ENCODE measurements around the gene PREPL. TPM values are rescaled to one million over a fixed set of nuclear protein-coding genes. Genes with fewer than 3 reads are reported as not detected.

The PREPL gene
- total RNA-seq, 2 donors from 2014 or later, result 22.0 to 30.1 TPM

DNA sequence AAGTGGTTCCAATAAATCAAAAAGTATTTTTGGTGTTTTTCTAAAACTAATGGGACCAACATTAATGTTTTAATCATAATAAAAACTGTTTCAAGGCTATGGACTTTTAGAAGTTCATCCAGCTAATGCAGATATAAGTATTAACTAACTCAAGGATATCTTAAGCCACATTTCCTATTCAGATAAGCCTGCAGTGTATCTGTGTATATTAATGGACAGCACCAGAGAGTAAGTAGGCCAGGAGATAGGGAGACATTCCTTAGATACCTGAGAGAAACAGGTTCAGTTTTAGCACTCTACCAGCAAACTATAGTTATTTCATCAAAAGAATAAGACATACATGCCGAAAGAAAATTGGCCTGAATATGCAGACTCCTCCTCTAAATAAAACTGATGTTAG lies 27.3 kb downstream of the PREPL start:
- no peak overlapping the region for H3K4me3 Mint-ChIP-seq
- H3K36me3 Mint-ChIP-seq (ENCODE audit: insufficient read depth in 2 of 2), result peaks cover 12 to 19% of the 10 kb centered on the region in 2 donors
- no peak for ATAC-seq (replicated peaks in 1 of 2)
- no peak for DNase-seq
- H3K9me3 Mint-ChIP-seq, result peaks cover 0 to 4% of the 10 kb centered on the region in 2 donors
- H3K4me1 Mint-ChIP-seq (ENCODE audit: low read depth), result peaks cover 6% of the 10 kb centered on the region
- no peaks in the 10 kb centered on the region for H3K27me3 Mint-ChIP-seq (ENCODE audit: low read depth)
- no peak overlapping the region for H3K27ac Mint-ChIP-seq

DNA sequence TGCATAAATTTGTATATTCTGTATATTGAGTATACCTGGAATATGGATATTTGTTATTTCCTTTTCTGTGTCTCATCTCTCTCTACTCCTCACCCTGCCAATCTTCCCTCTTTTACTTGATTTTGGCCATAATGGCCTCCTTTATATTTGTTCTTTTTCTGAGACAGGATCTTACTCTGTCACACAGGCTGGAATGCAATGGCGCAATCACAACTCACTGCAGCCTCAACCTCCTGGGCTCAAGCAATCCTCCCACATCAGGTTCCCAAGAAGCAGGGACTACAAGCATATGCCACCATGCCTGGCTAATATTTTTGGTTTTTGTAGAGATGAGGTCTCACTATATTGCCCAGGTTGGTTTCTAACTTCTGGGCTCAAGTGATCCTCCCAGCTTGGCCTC lies 30.5 kb downstream of the PREPL start:
- peaks cover 4 to 15% of the 10 kb centered on the region in 2 donors for H3K36me3 Mint-ChIP-seq (ENCODE audit: insufficient read depth in 2 of 2)
- peaks cover 6% of the 10 kb centered on the region for H3K4me1 Mint-ChIP-seq (ENCODE audit: low read depth)
- H3K27me3 Mint-ChIP-seq (ENCODE audit: low read depth), result no peaks in the 10 kb centered on the region
- no peak overlapping the region for H3K4me3 Mint-ChIP-seq
- ATAC-seq (replicated peaks in 1 of 2) (no peak), DNase-seq (no peak)
- H3K9me3 Mint-ChIP-seq, result no peaks in the 10 kb centered on the region
- no peak overlapping the region for H3K27ac Mint-ChIP-seq

DNA sequence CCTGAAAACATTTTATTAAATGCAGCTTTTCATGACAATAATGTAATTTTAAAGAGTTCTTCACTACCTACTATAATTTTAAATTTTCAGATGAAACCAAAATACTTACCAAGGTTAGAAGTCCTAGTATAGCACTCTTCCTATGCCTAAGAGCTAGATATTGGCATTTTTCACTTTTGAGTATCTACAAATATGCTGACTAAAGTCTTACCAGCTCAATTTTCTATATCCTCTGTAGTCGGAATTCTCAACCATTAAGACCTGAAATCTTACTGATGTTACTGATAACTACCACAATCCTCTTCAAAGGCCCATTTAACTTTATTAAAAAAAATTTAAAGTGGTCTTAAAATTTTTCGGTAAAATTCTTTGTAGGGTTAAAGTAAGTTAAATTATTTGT lies 32.0 kb downstream of the PREPL start:
- no peak overlapping the region for H3K27ac Mint-ChIP-seq
- peaks cover 6 to 16% of the 10 kb centered on the region in 2 donors for H3K36me3 Mint-ChIP-seq (ENCODE audit: insufficient read depth in 2 of 2)
- H3K9me3 Mint-ChIP-seq, result no peaks in the 10 kb centered on the region
- DNase-seq, result no peak
- H3K27me3 Mint-ChIP-seq (ENCODE audit: low read depth), result no peaks in the 10 kb centered on the region
- peaks cover 6% of the 10 kb centered on the region for H3K4me1 Mint-ChIP-seq (ENCODE audit: low read depth)
- H3K4me3 Mint-ChIP-seq, result no peak overlapping the region
- ATAC-seq (replicated peaks in 1 of 2), result no peak

DNA sequence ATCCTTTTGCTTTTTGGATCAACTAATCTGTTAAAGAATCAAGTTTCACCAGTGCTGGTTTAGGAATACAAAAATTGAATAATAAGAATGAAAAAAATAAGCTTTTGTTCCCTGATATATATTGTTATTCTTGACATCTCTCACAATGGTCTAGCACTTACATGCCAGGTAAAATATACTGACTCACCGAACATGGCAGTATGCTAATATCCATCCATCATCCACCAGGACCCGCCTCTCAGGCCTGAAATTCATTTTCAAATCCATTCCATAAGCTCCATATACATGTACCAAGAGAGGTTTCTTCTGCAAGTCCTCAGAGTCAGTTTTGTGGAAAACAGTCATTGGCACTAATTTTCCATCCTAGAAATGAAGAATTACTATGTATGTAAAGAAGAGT lies 32.5 kb downstream of the PREPL start:
- Mint-ChIP-seq H3K4me1 (ENCODE audit: low read depth) (peaks cover 6% of the 10 kb centered on the region), H3K4me3 (no peak overlapping the region), H3K36me3 (ENCODE audit: insufficient read depth in 2 of 2) (peaks cover 6 to 16% of the 10 kb centered on the region in 2 donors), H3K27me3 (ENCODE audit: low read depth) (no peaks in the 10 kb centered on the region), H3K9me3 (no peaks in the 10 kb centered on the region), H3K27ac (no peak overlapping the region)
- ATAC-seq (replicated peaks in 1 of 2) (no peak), DNase-seq (no peak)

DNA sequence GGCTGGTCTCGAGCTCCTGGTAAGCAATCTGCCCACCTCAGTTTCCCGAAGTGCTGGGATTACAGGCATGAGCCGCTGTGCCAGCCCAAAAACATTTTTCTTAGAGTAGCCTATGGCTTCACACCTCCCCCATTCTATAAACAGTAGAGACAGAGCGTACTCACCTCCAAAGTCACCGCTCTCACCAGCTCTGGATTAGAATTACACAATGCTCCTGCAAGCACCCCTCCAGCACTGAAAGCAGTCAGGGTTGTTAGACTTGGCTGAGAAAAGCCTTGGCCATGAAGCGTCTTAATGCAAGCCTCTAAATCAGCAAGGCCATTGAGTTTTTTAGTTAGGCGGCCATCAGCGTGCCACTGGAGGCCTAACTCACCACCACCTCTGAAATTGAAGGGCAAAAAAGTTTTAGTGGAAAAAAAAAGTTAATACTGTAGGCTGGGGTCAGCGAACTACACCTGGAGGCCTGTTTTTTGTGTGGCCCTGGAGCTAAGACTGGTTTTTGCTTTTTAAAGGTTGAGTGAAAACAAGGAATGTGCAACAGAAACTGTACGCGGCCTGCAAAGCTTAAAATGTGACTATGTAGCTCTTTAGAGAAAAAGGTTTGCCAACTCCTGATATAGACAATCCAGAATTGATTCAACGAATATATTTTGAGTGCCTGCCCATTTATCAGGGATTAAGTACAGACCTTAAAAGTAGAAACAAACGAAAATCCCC lies 34.6 kb downstream of the PREPL start:
- H3K4me3 Mint-ChIP-seq, result no peak overlapping the region
- H3K4me1 Mint-ChIP-seq (ENCODE audit: low read depth), result peaks cover 6% of the 10 kb centered on the region
- DNase-seq (no peak), ATAC-seq (replicated peaks in 1 of 2) (no peak)
- peaks cover 10 to 28% of the 10 kb centered on the region in 2 donors for H3K36me3 Mint-ChIP-seq (ENCODE audit: insufficient read depth in 2 of 2)
- no peaks in the 10 kb centered on the region for H3K9me3 Mint-ChIP-seq
- H3K27ac Mint-ChIP-seq, result no peak overlapping the region
- H3K27me3 Mint-ChIP-seq (ENCODE audit: low read depth), result no peaks in the 10 kb centered on the region

DNA sequence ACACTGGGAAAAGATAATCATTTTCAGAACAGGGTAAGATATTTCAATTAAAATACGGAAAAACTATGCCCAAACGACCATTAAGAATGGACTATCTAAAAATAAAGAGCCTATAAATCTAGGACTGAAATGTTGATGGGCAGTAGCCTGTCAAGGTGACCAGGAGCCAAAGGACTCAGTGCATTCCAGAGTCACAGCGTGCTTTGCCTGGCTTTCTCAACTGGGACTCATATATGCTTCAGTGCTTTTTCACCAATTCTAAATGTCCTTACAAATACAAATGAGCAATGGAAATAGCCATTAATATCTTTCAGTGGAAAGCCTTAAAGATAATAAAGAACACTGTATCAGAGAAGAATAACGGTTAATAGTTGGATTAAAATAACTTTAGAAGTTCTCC lies 35.4 kb downstream of the PREPL start:
- H3K36me3 Mint-ChIP-seq (ENCODE audit: insufficient read depth in 2 of 2), result peaks cover 7 to 24% of the 10 kb centered on the region in 2 donors
- peaks cover 6% of the 10 kb centered on the region for H3K4me1 Mint-ChIP-seq (ENCODE audit: low read depth)
- H3K9me3 Mint-ChIP-seq, result no peaks in the 10 kb centered on the region
- no peak overlapping the region for H3K27ac Mint-ChIP-seq
- H3K27me3 Mint-ChIP-seq (ENCODE audit: low read depth), result no peaks in the 10 kb centered on the region
- DNase-seq, result no peak
- ATAC-seq (replicated peaks in 1 of 2), result no peak
- no peak overlapping the region for H3K4me3 Mint-ChIP-seq

DNA sequence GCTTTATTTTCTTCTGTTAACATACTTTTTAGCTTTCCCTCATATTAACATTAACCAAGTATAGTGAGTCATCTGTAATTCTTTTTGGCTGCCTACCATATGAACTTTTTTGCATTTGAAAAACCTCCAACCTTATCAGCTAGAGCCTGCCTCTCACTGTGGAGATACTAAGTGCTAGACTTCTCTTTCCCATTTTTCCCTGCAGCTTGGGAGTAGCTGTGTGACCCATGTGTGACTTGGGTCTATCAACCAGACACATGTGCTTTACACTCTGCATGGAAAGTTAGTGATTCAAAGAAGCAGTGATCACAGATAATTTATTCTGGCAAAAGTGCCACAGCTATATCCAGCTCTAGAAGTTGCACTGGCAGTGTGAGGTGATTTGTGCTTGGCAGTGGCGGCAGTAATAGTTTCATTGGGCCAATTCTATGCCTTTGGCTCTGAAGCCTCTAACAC lies 36.3 kb downstream of the PREPL start:
- no peak overlapping the region for H3K4me3 Mint-ChIP-seq
- DNase-seq, result no peak
- no peak for ATAC-seq (replicated peaks in 1 of 2)
- H3K27ac Mint-ChIP-seq, result no peak overlapping the region
- no peaks in the 10 kb centered on the region for H3K27me3 Mint-ChIP-seq (ENCODE audit: low read depth)
- no peaks in the 10 kb centered on the region for H3K9me3 Mint-ChIP-seq
- peaks cover 2% of the 10 kb centered on the region for H3K4me1 Mint-ChIP-seq (ENCODE audit: low read depth)
- H3K36me3 Mint-ChIP-seq (ENCODE audit: insufficient read depth in 2 of 2), result peaks cover 6 to 24% of the 10 kb centered on the region in 2 donors

DNA sequence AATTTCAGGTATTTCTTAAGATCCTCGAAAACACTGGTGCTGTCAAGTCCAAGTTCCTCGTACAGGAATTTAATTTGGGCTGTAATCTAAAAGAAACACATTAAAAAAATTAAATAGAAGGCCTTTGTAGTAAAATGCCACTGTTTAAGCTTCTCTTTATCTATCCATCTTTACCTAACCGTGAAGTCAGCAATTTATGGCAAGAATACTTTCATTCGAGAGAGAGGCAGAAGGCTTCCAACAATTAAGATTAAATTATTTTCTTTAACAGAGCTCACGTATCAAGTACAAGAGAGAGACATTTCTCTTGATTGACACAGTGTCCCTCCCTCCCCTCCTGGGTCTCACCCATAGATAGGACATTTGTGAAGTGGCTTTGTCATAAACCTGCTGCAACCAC lies 39.9 kb downstream of the PREPL start:
- H3K4me1 Mint-ChIP-seq (ENCODE audit: low read depth), result peaks cover 5% of the 10 kb centered on the region
- ATAC-seq (replicated peaks in 1 of 2), result no peak
- peaks cover 6 to 20% of the 10 kb centered on the region in 2 donors for H3K36me3 Mint-ChIP-seq (ENCODE audit: insufficient read depth in 2 of 2)

DNA sequence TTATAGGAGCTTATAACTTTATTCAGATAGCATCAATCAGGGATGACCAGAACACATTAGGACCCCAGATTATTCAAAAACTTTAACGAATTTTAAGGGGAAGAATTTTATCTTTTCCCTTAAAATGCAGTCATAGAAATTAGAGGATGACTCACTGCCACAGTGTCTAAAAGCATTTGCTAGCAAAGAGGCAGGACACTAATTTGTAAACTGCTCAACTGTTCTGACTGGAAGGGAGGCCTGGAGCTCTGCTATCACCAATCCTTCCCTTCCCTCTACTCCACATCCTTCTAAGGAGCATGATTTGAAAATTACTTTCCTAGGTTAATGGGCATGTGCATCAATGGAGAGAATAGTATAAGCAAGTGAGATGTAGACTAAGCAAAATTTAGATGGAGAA lies 40.5 kb downstream of the PREPL start:
- ATAC-seq (replicated peaks in 1 of 2) (no peak), DNase-seq (no peak)
- H3K4me3 Mint-ChIP-seq, result no peak overlapping the region
- no peak overlapping the region for H3K27ac Mint-ChIP-seq
- peaks cover 8 to 25% of the 10 kb centered on the region in 2 donors for H3K36me3 Mint-ChIP-seq (ENCODE audit: insufficient read depth in 2 of 2)
- H3K4me1 Mint-ChIP-seq (ENCODE audit: low read depth), result peaks cover 6% of the 10 kb centered on the region
- H3K27me3 Mint-ChIP-seq (ENCODE audit: low read depth), result no peaks in the 10 kb centered on the region
- no peaks in the 10 kb centered on the region for H3K9me3 Mint-ChIP-seq

More for the DNA sequence above, 39.9 kb downstream of the PREPL start:
- Mint-ChIP-seq H3K27ac (no peak overlapping the region), H3K9me3 (no peaks in the 10 kb centered on the region), H3K4me3 (no peak overlapping the region), H3K27me3 (ENCODE audit: low read depth) (no peaks in the 10 kb centered on the region)
- DNase-seq, result no peak

DNA sequence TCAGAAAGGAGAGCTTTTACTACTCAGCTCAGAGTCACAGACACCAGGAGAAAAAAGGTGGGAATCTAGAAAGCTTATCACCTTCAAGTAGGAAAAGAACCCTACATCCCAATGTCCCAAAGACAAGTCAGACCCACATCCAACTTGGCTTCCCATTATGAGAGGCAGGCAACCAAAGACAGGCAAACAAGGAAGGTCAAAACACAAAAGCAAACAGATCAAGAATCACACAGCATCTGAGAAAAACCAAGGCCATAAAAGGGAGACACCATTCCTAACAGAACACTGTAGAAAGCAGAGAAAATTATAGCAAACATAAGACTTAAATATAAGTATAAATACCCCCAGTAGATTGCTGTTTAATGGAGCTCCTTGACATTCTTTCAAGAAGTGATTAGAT lies 45.3 kb downstream of the PREPL start:
- Mint-ChIP-seq H3K27ac (no peak overlapping the region), H3K36me3 (ENCODE audit: insufficient read depth in 2 of 2) (peaks cover 21 to 36% of the 10 kb centered on the region in 2 donors), H3K4me3 (no peak overlapping the region), H3K9me3 (peaks cover 4 to 7% of the 10 kb centered on the region in 2 donors), H3K27me3 (ENCODE audit: low read depth) (no peaks in the 10 kb centered on the region), H3K4me1 (ENCODE audit: low read depth) (peaks cover 6% of the 10 kb centered on the region)
- no peak for DNase-seq
- ATAC-seq (replicated peaks in 1 of 2), result no peak

DNA sequence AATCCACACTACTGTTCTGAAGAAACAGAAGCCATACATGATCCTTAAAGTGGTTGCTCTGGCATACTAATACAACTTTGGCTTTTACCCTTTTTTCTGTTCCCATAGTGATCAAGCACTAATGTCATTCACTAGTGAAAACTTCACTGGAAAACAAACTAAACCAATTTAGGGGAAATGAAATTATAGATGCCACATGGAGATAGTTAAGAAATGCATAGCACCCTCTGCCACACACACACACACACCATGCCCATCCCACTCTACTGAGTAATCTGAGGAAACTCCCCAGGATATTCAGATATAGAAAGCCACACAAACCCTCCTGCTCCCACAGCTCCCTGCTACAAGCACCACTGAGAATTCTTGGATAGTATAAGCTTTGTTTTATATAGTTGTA lies 46.9 kb downstream of the PREPL start:
- ATAC-seq (replicated peaks in 1 of 2), result no peak
- no peak overlapping the region for H3K27ac Mint-ChIP-seq
- H3K4me3 Mint-ChIP-seq, result no peak overlapping the region
- H3K9me3 Mint-ChIP-seq, result peaks cover 6 to 13% of the 10 kb centered on the region in 2 donors
- no peaks in the 10 kb centered on the region for H3K27me3 Mint-ChIP-seq (ENCODE audit: low read depth)
- H3K4me1 Mint-ChIP-seq (ENCODE audit: low read depth), result peaks cover 6% of the 10 kb centered on the region
- peaks cover 22 to 46% of the 10 kb centered on the region in 2 donors for H3K36me3 Mint-ChIP-seq (ENCODE audit: insufficient read depth in 2 of 2)
- DNase-seq, result no peak

DNA sequence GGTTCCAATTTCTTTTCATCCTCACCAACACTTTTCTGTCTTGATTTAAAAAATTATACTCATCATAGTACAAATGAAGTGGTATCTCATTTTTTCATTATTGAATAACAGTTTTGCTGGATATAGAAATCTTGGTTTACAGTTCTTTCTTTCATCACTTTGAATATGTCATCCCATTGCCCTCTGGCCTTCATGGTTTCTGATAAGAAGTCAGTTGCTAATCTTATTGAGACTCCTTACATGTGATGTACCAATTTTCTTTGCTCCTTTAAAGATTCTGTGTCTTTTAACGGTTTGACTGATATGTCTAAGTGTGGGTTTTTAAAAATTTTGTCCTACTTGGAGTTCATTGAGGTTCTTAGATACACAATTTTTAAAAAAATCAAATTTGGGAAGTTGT lies 51.0 kb downstream of the PREPL start:
- Mint-ChIP-seq H3K27ac (no peak overlapping the region), H3K36me3 (ENCODE audit: insufficient read depth in 2 of 2) (peaks cover 22 to 37% of the 10 kb centered on the region in 2 donors), H3K27me3 (ENCODE audit: low read depth) (no peaks in the 10 kb centered on the region), H3K9me3 (peaks cover 9 to 17% of the 10 kb centered on the region in 2 donors), H3K4me3 (no peak overlapping the region), H3K4me1 (ENCODE audit: low read depth) (no peaks in the 10 kb centered on the region)
- ATAC-seq (replicated peaks in 1 of 2) (no peak), DNase-seq (no peak)

DNA sequence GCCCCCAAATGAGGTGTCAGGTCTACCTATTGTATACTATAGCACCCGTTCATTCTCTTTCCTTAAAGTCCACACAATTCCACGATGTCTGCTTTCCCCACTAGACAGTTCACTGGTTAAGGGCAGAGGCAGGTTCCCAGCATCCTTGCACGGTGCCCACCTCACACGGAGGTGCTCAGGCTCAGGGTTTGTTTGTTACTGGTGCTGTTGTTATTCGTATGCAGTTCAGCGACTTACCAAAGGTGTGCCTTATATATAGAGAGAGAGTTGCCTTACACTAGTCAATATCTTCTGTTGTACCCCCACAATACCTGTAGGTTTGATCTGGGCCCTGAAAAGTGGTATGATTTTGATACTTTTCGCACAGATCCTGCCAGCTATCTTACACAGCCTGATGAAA lies 55.4 kb downstream of the PREPL start:
- peaks cover 4 to 10% of the 10 kb centered on the region in 2 donors for H3K9me3 Mint-ChIP-seq
- H3K27ac Mint-ChIP-seq, result no peak overlapping the region
- H3K4me3 Mint-ChIP-seq, result no peak overlapping the region
- ATAC-seq (replicated peaks in 1 of 2) (no peak), DNase-seq (no peak)
- no peaks in the 10 kb centered on the region for H3K4me1 Mint-ChIP-seq (ENCODE audit: low read depth)
- H3K27me3 Mint-ChIP-seq (ENCODE audit: low read depth), result no peaks in the 10 kb centered on the region
- H3K36me3 Mint-ChIP-seq (ENCODE audit: insufficient read depth in 2 of 2), result peaks cover 4 to 14% of the 10 kb centered on the region in 2 donors

DNA sequence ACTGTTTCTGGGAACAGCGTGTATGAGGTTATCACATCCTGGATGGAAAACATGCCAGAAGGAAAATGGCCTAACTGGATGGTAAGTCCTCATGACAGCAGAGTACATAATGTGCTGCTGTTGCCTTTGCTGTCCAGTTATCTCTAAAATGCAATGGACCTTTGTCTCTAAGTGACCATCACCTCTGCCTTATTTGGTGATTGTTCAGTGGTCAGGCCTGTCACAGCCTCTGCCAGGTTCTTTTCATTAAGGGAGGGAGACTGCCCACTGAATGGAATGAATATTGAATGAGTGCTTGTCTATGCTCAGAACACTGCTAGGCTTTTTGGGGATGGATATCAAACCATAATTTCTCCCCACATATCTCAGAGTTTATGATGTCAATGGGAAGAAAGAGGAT lies 57.0 kb downstream of the PREPL start:
- ATAC-seq (replicated peaks in 1 of 2), result no peak
- Mint-ChIP-seq H3K9me3 (peaks cover 2 to 3% of the 10 kb centered on the region in 2 donors), H3K27ac (no peak overlapping the region)

More for the DNA sequence above, 57.0 kb downstream of the PREPL start:
- Mint-ChIP-seq H3K4me1 (ENCODE audit: low read depth) (no peaks in the 10 kb centered on the region), H3K36me3 (ENCODE audit: insufficient read depth in 2 of 2) (peaks cover 3% of the 10 kb centered on the region in 2 donors), H3K4me3 (no peak overlapping the region), H3K27me3 (ENCODE audit: low read depth) (peaks cover 9% of the 10 kb centered on the region)
- no peak for DNase-seq
